ENCODE measurements around the gene SIPA1L2.
"Not testable (repeated sequence)": the region's sequence is repeated elsewhere in the genome, so short reads cannot be mapped to it uniquely, and the experiment has no call there.

SIPA1L2 gene

GRCh38 chr1:232614811-232615210 lies 15.1 kb downstream of the SIPA1L2 start:
- no peak for TF ChIP-seq ZNF274 (IDR thresholded peaks at IDR 0.05; ENCODE audit: low read depth, low read length)
- H3K4me3 ChIP-seq (ENCODE audit: low read length): no peak overlapping the region

GRCh38 chr1:232613752-232614381 lies 16.1 kb downstream of the SIPA1L2 start:
- H3K4me3 ChIP-seq (ENCODE audit: low read length): no peak overlapping the region
- no peak for TF ChIP-seq ZNF274 (IDR thresholded peaks at IDR 0.05; ENCODE audit: low read depth, low read length)

DNA sequence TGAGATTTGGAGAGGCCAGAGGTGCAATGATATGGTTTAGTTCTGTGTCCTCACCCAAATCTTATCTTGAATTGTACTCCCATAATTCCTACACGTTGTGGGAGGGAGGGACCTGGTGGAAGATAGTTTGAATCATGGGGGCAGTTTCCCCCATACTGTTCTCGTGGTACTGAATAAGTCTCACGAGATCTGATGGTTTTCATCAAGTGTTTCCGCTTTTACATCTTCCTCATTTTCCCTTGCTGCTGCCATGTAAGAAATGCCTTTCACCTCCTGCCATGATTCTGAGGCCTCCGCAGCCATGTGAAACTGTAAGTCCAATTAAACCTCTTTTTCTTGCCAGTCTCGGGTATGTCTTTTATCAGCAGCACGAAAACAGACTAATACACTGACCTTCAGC lies 17.1 kb downstream of the SIPA1L2 start:
- H3K4me3 ChIP-seq (ENCODE audit: low read length): not testable (repeated sequence)

DNA sequence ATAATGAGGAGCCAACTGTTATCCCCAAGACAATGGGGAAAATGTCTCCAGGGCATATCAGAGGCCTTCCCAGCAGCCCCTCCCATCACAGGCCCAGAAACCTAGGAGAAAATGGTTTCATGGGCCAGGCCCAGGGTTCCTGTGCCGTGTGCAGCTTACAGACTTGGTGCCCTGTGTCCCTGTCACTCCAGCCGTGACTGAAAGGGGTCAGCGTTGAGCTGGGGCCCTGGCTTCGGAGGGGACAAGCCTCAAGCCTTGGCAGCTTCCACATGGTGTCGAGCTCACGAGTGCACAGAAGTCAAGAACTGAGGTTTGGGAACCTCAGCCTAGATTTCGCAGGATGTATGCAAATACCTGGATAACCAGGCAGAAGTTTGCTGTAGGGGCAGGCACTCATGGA lies 18.1 kb downstream of the SIPA1L2 start:
- no peak for TF ChIP-seq ZNF274 (IDR thresholded peaks at IDR 0.05; ENCODE audit: low read depth, low read length)
- H3K4me3 ChIP-seq (ENCODE audit: low read length): no peak overlapping the region

- not testable (repeated sequence) for H3K4me3 ChIP-seq (ENCODE audit: low read length)
Measured at GRCh38 chr1:232610902-232611745, 18.8 kb downstream of the SIPA1L2 start.

GRCh38 chr1:232610192-232610901 lies 19.6 kb downstream of the SIPA1L2 start:
- no peak for TF ChIP-seq ZNF274 (IDR thresholded peaks at IDR 0.05; ENCODE audit: low read depth, low read length)
- no peak overlapping the region for H3K4me3 ChIP-seq (ENCODE audit: low read length)

- TF ChIP-seq ZNF274 (IDR thresholded peaks at IDR 0.05; ENCODE audit: low read depth, low read length): no peak
- no peak overlapping the region for H3K4me3 ChIP-seq (ENCODE audit: low read length)
Measured at GRCh38 chr1:232608427-232608826, 21.5 kb downstream of the SIPA1L2 start.

DNA sequence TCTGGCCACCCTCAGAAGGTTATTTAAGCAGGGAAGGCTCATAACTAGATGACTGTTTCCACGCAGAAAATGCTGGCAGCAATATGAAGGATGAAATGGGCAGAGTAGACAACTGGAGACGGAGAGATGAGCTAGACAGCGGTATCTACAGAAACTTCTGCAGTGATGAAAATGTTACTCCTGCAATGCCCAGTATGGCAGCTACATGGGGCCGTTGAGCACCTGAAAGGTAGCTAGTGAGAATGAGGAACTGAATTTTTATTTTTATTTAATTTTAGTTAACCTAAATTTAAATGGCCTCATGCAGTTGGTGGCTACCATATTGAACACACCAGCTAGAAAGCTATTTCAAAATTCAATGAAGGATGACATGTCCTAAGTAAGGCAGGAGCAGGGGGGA lies 27.3 kb downstream of the SIPA1L2 start:
- no peak for TF ChIP-seq ZNF274 (IDR thresholded peaks at IDR 0.05; ENCODE audit: low read depth, low read length)
- H3K4me3 ChIP-seq (ENCODE audit: low read length): no peak overlapping the region

GRCh38 chr1:232600424-232601258 lies 29.3 kb downstream of the SIPA1L2 start:
- no peak overlapping the region; the same call in 1 of the 2 replicates for H3K4me3 ChIP-seq (ENCODE audit: low read length)

GRCh38 chr1:232599178-232600041 lies 30.5 kb downstream of the SIPA1L2 start:
- H3K4me3 ChIP-seq (ENCODE audit: low read length): no peak overlapping the region; the same call in 1 of the 2 replicates
- TF ChIP-seq ZNF274 (IDR thresholded peaks at IDR 0.05; ENCODE audit: low read depth, low read length): no peak

More at GRCh38 chr1:232600424-232601258, 29.3 kb downstream of the SIPA1L2 start:
- no peak for TF ChIP-seq ZNF274 (IDR thresholded peaks at IDR 0.05; ENCODE audit: low read depth, low read length)

- no peak for TF ChIP-seq ZNF274 (IDR thresholded peaks at IDR 0.05; ENCODE audit: low read depth, low read length)
- no peak overlapping the region for H3K4me3 ChIP-seq (ENCODE audit: low read length)
Measured at GRCh38 chr1:232598837-232599177, 31.1 kb downstream of the SIPA1L2 start.

- H3K4me3 ChIP-seq (ENCODE audit: low read length): no peak overlapping the region; the same call in 1 of the 2 replicates
- TF ChIP-seq ZNF274 (IDR thresholded peaks at IDR 0.05; ENCODE audit: low read depth, low read length): no peak
Measured at GRCh38 chr1:232598133-232598532, 31.8 kb downstream of the SIPA1L2 start.

DNA sequence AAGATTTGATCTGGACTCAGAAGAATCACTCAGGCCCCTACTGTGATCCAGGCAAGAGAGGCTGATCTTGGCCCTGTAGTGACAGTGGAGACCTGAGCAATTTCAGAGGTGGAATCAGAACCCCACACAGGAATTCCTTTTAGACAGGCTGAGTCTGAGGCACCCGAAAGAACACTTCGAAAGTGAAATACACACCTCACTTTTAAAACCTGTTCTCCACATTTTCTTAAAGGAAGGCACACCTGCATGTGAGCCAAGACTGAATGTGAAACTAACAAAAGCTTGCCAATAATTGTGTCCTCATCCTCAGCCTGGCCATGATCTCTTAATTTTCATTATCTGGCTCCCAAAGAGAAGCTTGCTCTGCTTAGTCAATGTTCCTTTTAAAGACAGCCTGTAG lies 32.2 kb downstream of the SIPA1L2 start:
- H3K4me3 ChIP-seq (ENCODE audit: low read length): no peak overlapping the region; the same call in 1 of the 2 replicates
- no peak for TF ChIP-seq ZNF274 (IDR thresholded peaks at IDR 0.05; ENCODE audit: low read depth, low read length)

Measured in GM08714 (cell line).